C4-2B (cell line): ENCODE results near the gene TPPP.

Experiments
- H3K27ac ChIP-seq: fragments of 450-650 bp; 2 replicates; pipeline ENCODE4 v1.5.1; 2017
- CTCF ChIP-seq: fragments of 450-650 bp; conservative IDR thresholded peaks from 2 replicates; pipeline ENCODE4 v1.5.1; 2017; ENCODE audit warnings: mild to moderate bottlenecking
- ZFX ChIP-seq: fragments of 450-650 bp; IDR thresholded peaks from 2 replicates; pipeline ENCODE4 v1.6.1; 2017

Gene TPPP

GRCh38 chr5:654071-654778 lies 38.9 kb downstream of the TPPP start:
- TF ChIP-seq ZFX, result no peak
- H3K27ac ChIP-seq, result no peak overlapping the region

GRCh38 chr5:652773-653350 lies 40.3 kb downstream of the TPPP start:
- peak overlapping the region; percentile 38 for H3K27ac ChIP-seq
- no peak for TF ChIP-seq CTCF
- no peak for TF ChIP-seq ZFX

GRCh38 chr5:652023-652515 lies 41.1 kb downstream of the TPPP start:
- TF ChIP-seq ZFX (no peak), CTCF (no peak)
- H3K27ac ChIP-seq, result peak overlapping the region; percentile 38; the same call in 1 of the 2 replicates

- TF ChIP-seq CTCF, result no peak
- no peak for TF ChIP-seq ZFX
- no peak overlapping the region; the same call in 1 of the 2 replicates for H3K27ac ChIP-seq
These were observed 41.7 kb downstream of the TPPP start for GRCh38 chr5:651296-652022.

- TF ChIP-seq ZFX (no peak), CTCF (no peak)
- no peak overlapping the region for H3K27ac ChIP-seq
These were observed 45.4 kb downstream of the TPPP start for GRCh38 chr5:647727-648126.

GRCh38 chr5:647311-647710 lies 45.8 kb downstream of the TPPP start:
- no peak overlapping the region for H3K27ac ChIP-seq
- TF ChIP-seq CTCF (no peak), ZFX (no peak)

- H3K27ac ChIP-seq, result no peak overlapping the region
- TF ChIP-seq ZFX (no peak), CTCF (no peak)
These were observed 46.6 kb downstream of the TPPP start for GRCh38 chr5:646396-647201.
